ENCODE measurements around the gene IFFO2.

DNA sequence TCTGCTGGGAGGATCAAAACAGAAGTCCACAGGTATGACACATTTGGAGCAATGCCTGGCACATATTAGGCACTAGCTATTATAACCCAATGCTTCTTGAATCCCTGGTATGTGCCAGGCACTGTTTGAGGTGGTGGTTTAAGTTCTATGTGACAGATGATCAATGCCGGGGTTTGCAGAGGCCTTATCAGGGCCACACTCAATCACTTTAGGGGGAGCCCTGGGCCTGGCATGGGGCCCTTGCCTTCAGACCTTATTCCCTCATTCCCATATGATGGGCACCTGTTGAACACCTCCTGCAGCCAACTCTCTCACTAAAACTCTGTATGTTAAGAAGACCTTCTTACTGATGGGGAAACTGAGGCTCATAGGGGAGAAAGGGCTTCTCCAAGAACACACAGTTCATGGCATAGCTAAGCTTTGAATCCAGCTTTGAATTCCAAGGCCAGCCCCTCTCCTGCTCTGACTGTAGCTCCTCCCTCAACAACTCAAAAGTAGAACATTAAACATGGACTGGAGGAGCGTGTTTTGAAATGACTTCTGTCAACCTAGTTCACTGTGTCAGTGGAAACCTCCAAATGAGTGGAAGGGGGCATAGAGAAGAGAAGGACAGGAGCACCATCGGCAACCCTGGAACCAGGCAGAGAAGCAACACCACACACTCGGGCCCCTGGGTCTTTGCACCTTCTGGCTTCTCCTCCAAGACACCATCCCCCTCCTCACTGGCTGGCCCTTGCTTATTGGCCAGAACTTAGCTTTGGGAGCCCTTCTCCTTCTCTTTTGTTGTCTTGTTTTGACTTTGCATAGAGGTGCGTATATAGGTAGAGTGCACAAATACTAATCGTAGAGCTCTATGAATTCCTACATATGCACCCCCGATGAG is 6.6 kb upstream of the IFFO2 start:
- TF ChIP-seq, protein P1, sequence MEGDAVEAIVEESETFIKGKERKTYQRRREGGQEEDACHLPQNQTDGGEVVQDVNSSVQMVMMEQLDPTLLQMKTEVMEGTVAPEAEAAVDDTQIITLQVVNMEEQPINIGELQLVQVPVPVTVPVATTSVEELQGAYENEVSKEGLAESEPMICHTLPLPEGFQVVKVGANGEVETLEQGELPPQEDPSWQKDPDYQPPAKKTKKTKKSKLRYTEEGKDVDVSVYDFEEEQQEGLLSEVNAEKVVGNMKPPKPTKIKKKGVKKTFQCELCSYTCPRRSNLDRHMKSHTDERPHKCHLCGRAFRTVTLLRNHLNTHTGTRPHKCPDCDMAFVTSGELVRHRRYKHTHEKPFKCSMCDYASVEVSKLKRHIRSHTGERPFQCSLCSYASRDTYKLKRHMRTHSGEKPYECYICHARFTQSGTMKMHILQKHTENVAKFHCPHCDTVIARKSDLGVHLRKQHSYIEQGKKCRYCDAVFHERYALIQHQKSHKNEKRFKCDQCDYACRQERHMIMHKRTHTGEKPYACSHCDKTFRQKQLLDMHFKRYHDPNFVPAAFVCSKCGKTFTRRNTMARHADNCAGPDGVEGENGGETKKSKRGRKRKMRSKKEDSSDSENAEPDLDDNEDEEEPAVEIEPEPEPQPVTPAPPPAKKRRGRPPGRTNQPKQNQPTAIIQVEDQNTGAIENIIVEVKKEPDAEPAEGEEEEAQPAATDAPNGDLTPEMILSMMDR (IDR thresholded peaks at IDR 0.05) = no peak
- no peak for TF ChIP-seq POLR2A (IDR thresholded peaks at IDR 0.05)
